T47D (cell line): ENCODE data around the gene RAB9A.

Experiments
- DNase-seq, 2 experiments: peaks; one replicate each; pipeline versions ENCODE4 v3.0.0 to v3.0.0-alpha.2; 2011 to 2012; ENCODE audit warnings: low read depth in 1 of 2, low spot score in 1 of 2
- JUND ChIP-seq: IDR thresholded peaks from 2 replicates; pipeline ENCODE4 v1.6.1; 2012; ENCODE audit warnings: low read depth
- in situ Hi-C: cut with HindIII; loops from 2 replicates; pipeline ENCODE4 v1.10.0; 2016; ENCODE audit warnings: low sequenced_read_pairs, low pct_unique_long_range_greater_than_20kb

Gene RAB9A

DNA sequence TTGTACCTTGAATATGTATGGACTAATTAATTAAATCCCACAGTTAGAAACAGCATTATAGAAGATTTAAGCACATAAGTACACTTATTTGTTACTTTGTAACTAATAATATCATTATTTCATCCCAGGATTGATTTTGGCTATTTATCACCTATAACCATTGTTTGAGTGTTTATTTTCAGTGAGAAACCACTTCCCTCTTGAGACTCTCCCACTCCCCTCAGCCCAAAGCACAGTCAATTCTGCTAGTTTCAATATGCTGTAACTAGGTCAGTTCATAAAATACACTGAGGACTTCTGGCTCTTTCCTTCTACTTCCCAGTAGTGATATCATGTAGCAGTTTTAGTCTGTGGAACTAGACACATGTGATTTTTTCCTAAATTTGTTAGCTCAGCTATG, 61.9 kb downstream of the RAB9A start:
- DNase-seq: no peak
- in situ Hi-C loops: no loop called here
- TF ChIP-seq JUND: no peak

DNA sequence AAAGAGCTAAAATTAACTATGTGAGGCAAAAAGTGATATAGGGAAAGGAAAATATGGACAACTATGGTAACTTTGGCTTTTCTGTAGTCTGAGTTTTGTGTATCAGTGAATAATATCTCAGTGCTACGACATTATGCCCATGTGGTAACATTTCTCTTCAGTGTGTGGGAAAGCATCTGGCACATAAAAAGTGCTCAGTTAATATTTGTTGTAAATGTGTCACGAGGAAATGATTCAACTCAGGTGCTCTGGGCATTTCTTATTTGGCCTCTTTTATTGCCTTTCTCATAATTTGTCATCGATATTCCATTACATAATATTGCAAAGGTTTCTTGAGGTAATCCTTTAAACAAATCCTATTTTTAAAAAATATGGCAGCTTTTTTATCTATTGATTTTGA, 63.2 kb downstream of the RAB9A start:
- TF ChIP-seq JUND: no peak

DNA sequence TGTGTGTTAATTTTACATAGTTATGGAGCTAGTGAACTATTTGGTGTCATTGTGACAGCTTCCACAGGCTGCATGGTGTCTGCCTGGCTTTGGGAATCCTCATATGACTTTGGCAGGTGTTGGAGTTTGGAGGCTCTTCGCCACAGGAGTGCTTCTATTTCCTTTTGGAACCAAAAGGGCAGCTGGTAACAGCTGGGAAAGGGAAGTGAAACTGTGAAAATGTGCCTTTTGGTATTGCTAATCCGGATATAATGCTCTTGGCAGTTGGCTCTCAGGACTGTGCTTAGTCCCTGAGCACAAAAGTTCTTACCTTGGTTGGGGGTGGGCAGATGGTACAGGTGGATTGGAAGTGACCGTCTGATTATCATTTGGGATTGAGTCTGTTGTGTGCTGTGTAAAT, 63.7 kb downstream of the RAB9A start:
- no peak for TF ChIP-seq JUND
- in situ Hi-C loops: no loop called here
- DNase-seq: no peak

More for the DNA sequence above, 63.2 kb downstream of the RAB9A start:
- DNase-seq: no peak
- in situ Hi-C loops: no loop called here

DNA sequence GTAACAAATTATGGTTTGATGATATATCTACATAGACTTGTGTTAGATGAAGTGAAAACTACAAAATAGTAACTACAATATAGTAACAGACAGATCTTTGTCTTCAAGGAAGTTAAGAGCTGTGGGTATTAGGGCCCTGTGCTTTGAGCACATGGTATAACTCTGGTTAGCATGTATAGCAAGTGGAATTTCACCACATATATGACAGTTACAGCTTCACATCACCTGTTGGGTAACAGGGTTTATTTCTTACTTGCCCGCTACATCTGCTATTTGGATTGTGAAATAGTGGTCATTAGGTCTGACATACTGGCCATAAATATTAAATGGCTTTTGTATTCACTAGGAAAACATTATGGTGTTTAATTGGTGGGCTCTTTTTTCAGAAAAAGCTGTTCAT, 65.8 kb downstream of the RAB9A start:
- in situ Hi-C loops: no loop called here

DNA sequence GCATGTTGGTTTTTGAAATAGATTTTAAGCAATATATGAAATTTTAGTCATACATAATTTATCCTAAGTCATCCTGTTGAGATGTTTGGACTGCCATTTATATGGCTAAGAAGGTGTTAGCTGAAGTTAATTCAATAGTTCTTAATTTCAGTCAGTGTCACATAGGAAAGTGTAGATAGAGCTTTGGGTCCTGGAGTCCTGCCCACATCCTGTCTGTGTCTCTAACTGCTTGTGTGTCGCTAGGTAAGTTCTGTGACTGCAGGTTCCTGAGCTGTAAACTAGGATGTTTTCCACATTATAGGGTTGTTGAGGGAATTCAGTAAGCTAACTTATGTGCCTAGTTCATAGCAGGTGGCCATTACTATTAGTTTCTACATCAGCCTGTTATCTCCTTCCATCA, 66.3 kb downstream of the RAB9A start:
- TF ChIP-seq JUND: no peak
- DNase-seq: no peak
- in situ Hi-C loops: no loop called here

More for the DNA sequence above, 65.8 kb downstream of the RAB9A start:
- TF ChIP-seq JUND: no peak
- DNase-seq: no peak

DNA sequence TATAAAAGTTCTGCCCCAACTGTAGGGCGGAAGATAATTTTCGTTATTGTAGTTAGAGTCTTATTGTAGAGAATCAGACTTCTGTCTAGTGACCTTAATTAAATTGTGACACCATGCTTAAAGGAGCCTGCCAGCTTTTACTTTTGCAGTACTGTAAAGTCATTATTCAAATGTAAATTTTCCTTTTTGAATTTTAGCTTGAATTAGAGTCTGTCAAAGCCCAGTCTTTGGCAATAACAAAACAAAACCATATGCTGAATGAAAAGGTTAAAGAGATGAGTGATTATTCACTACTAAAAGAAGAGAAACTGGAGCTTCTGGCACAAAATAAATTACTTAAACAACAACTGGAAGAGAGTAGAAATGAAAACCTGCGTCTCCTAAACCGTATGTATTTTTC, 67.5 kb downstream of the RAB9A start:
- no peak for DNase-seq
- in situ Hi-C loops: no loop called here
- no peak for TF ChIP-seq JUND

DNA sequence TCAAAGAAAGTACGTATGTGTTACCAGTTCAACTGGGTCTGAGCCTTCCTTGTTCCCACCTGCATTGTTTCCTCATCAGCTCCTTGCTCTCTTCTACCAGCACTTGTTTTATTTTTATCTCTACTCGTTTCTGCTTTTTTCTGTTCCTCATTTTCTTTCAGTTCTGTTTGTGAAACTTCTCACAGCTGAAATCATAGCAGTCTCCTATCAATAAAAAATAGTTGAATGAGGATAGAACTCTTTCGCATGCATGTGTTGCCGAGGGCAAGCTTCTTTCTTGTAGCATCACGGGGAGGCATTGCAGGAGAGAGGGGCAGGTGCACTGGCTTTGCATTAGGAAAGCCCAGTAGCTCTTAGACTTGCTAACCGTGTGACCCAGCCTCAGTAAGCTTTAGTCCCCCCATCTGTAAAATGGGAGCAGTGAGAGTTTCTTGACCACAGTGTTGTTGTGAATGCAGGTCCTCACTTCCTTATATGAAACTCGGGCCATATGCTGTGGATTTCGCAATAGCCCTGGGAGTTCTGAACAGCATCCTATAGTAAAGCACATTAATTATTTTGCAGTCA, 70.3 kb downstream of the RAB9A start:
- TF ChIP-seq JUND: no peak
- DNase-seq: no peak
- in situ Hi-C loops: no loop called here
